Adrenal gland (tissue), 12 donors: ENCODE measurements around the gene SPOP. TPM values are rescaled to one million over a fixed set of nuclear protein-coding genes. Genes with fewer than 3 reads are reported as not detected.

ENCODE experiments used
- DNase-seq, 7 donors: peaks; one replicate each; pipeline ENCODE4 v3.0.0-alpha.2; 2019 to 2020
- H3K27ac ChIP-seq, 5 donors: fragments of 200-600 bp; sonication (generic) in 4 of 5; 1 replicate in 3 of 5; 2 replicates in 2 of 5; pipeline versions ENCODE4 v1.5.1 to v1.8.0; 2016 to 2020; ENCODE audit warnings: mild to moderate bottlenecking in 1 of 5
- H3K27me3 ChIP-seq: fragments of 200-600 bp; 2 replicates; pipeline ENCODE4 v1.8.0; 2021
- H3K36me3 ChIP-seq, 2 donors: fragments of 200-600 bp; replicated peaks in 1 of 2; 1 replicate in 1 of 2; 2 replicates in 1 of 2; pipeline versions ENCODE4 v1.5.1 to v1.8.0; 2018 to 2022
- H3K4me1 ChIP-seq, 2 donors: fragments of 200-600 bp; replicated peaks in 1 of 2; 1 replicate in 1 of 2; 2 replicates in 1 of 2; pipeline versions ENCODE4 v1.5.1 to v1.8.0; 2018 to 2021
- H3K4me3 ChIP-seq, 4 donors: fragments of 200-600 bp; sonication (generic) in 3 of 4; one replicate each; pipeline ENCODE4 v1.5.1; 2016 to 2018
- H3K9me3 ChIP-seq, 3 donors: fragments of 200-600 bp; sonication (generic) in 1 of 3; replicated peaks in 1 of 3; 1 replicate in 2 of 3; 2 replicates in 1 of 3; pipeline versions ENCODE4 v1.5.1 to v1.8.0; 2016 to 2021
- CTCF ChIP-seq, 6 experiments: fragments of 450-650 bp in 4 of 6; fragments of 200-600 bp in 2 of 6; sonication (generic) in 1 of 6; IDR thresholded peaks; 1 replicate in 5 of 6; 2 replicates in 1 of 6; pipeline versions ENCODE4 v1.5.1 to v1.8.0; 2016 to 2021; ENCODE audit warnings: antibody characterized with exemption in 6 of 6, mild to moderate bottlenecking in 2 of 6, moderate library complexity in 1 of 6
- POLR2A ChIP-seq, 2 donors: fragments of 450-650 bp; IDR thresholded peaks; one replicate each; pipeline ENCODE4 v1.6.1; 2017; ENCODE audit warnings: antibody characterized with exemption in 2 of 2, mild to moderate bottlenecking in 2 of 2, moderate library complexity in 1 of 2
- WGBS, 4 donors: extraction: QIAGEN DNeasy Blood & Tissue Kit in 2 of 4; methylation state at CpG; one replicate each; pipeline versions ENCODE4 v1.1.5 to v1.1.7; 2013 to 2017; 5-methylcytosine and 5-hydroxymethylcytosine counted together
- intact Hi-C, 2 donors: fragments of 100-400 bp; cut with DNase I; formaldehyde crosslinking; loops; one replicate each; pipeline versions ENCODE4 v1.14.1 to v1.15.0; 2022 to 2023
- polyA plus RNA-seq, 3 donors: library from polyadenylated mRNA; stranded (reverse); fragments of 200-250 nt in 2 of 3; fragments of 350-450 nt in 1 of 3; fragmentation: Illumina TruSeq in 1 of 3; extraction: RNeasy Lipid Tissue Mini Kit (QIAGEN cat#74804) in 1 of 3; gene quantifications; one replicate each; pipeline ENCODE4 v1.2.3, GENCODE V29; 2013 to 2014
- total RNA-seq, 9 donors: library from RNA; depleted of rRNA in 4 of 9; stranded (reverse); fragments of >200 nt in 4 of 9; fragments of 120-200 nt in 1 of 9; fragmentation: NEBNext Ultra II Directional in 1 of 9; extraction: Animal tissue kit (Norgen Biotek cat#: 25700) in 1 of 9; gene quantifications; one replicate each; pipeline versions ENCODE4 v1.1.0 to v1.2.4, GENCODE V29; 2013 to 2023
- donor health status: healthy with polysubstance abuse.
- donor health status: Bipolar disorder and iron deficiency.
- donor health status: DM: yes; HTN: yes; CAD: no.
- donor health status: DM: no; HTN: no; CAD: no.
- donor health status: DM: no; HTN: no; CAD: no.
- donor health status: DM: yes; HTN: yes; CAD: no.

SPOP gene
- total and polyA plus RNA-seq, 12 donors, result 22.4 to 86.4 (median 57.6) TPM

GRCh38 chr17:49587366-49588073 is 90.4 kb downstream of the SPOP start:
- intact Hi-C loops, result no loop called here
- peak in 1 of 7 donors; percentile 11 for DNase-seq
- Histone ChIP-seq H3K9me3 (no peaks in the 10 kb centered on the region), H3K4me1 (no peaks in the 10 kb centered on the region), H3K4me3 (no peak overlapping the region), H3K27ac (no peak overlapping the region), H3K36me3 (no peaks in the 10 kb centered on the region), H3K27me3 (no peaks in the 10 kb centered on the region)
- no peak for TF ChIP-seq CTCF (IDR thresholded peaks at IDR 0.05)
- 82 to 92% (median 88%) methylated on average over 10 to 12 of the region's 12 CpGs for WGBS, 4 donors

GRCh38 chr17:49585422-49586027 is 92.4 kb downstream of the SPOP start:
- Histone ChIP-seq H3K4me1 (no peaks in the 10 kb centered on the region), H3K27me3 (no peaks in the 10 kb centered on the region), H3K36me3 (no peaks in the 10 kb centered on the region), H3K9me3 (no peaks in the 10 kb centered on the region), H3K4me3 (no peak overlapping the region), H3K27ac (no peak overlapping the region)
- TF ChIP-seq POLR2A (IDR thresholded peaks at IDR 0.05), result no peak
- no peak for TF ChIP-seq CTCF (IDR thresholded peaks at IDR 0.05)
- 73 to 100% (median 76%) methylated on average over 2 to 3 of the region's 3 CpGs for WGBS, 4 donors
- intact Hi-C loops, result no loop called here
- peak in 1 of 7 donors; percentile 9 for DNase-seq

GRCh38 chr17:49583889-49584288 is 94.0 kb downstream of the SPOP start:
- H3K9me3 ChIP-seq, result no peaks in the 10 kb centered on the region
- TF ChIP-seq POLR2A (IDR thresholded peaks at IDR 0.05) (no peak), CTCF (IDR thresholded peaks at IDR 0.05) (no peak)
- H3K27me3 ChIP-seq, result no peaks in the 10 kb centered on the region
- no peak for DNase-seq
- H3K36me3 ChIP-seq, result no peaks in the 10 kb centered on the region
- intact Hi-C loops, result no loop called here
- H3K4me3 ChIP-seq, result no peak overlapping the region
- WGBS, 4 donors, result 88 to 94% (median 90%) methylated on average over 4 of the region's 4 CpGs
- no peak overlapping the region for H3K27ac ChIP-seq
- no peaks in the 10 kb centered on the region for H3K4me1 ChIP-seq

GRCh38 chr17:49583226-49583625 is 94.7 kb downstream of the SPOP start:
- WGBS, 4 donors, result 64 to 82% (median 72%) methylated on average over 3 to 5 of the region's 5 CpGs
- TF ChIP-seq CTCF (IDR thresholded peaks at IDR 0.05) (no peak), POLR2A (IDR thresholded peaks at IDR 0.05) (no peak)
- DNase-seq, result no peak
- no peaks in the 10 kb centered on the region for H3K9me3 ChIP-seq
- H3K27me3 ChIP-seq, result no peaks in the 10 kb centered on the region
- H3K36me3 ChIP-seq, result no peaks in the 10 kb centered on the region
- no peak overlapping the region for H3K4me3 ChIP-seq
- H3K4me1 ChIP-seq, result no peaks in the 10 kb centered on the region
- no peak overlapping the region for H3K27ac ChIP-seq
- intact Hi-C loops, result no loop called here
